Lung (tissue), 12 donors: Measurements from ENCODE around the gene SELL. TPM values are rescaled to one million over a fixed set of nuclear protein-coding genes. Genes with fewer than 3 reads are reported as not detected.

Experiments
- ATAC-seq: fragments of 200-7000 bp; cut with Tn5 transposase; one replicate; pipeline ENCODE4 v1.9.1; 2020; ENCODE audit warnings: moderate number of reproducible peaks; ENCODE audit not compliant: insufficient read depth, low FRiP score
- DNase-seq, 3 donors: peaks; one replicate each; pipeline ENCODE4 v3.0.0-alpha.2; 2013 to 2017
- H3K27ac ChIP-seq, 2 donors: one replicate each; pipeline ENCODE4 v1.5.1; 2013; ENCODE audit warnings: mild to moderate bottlenecking in 2 of 2, moderate library complexity in 2 of 2, control low read depth in 1 of 2, inconsistent platforms in 1 of 2, low read depth in 1 of 2, low read length in 1 of 2
- H3K27me3 ChIP-seq, 3 donors: one replicate each; pipeline ENCODE4 v1.5.1; 2013; ENCODE audit warnings: low read length in 2 of 3; ENCODE audit not compliant: control insufficient read depth in 3 of 3, insufficient read depth in 3 of 3
- H3K36me3 ChIP-seq, 4 donors: one replicate each; pipeline ENCODE4 v1.5.1; 2013; ENCODE audit warnings: low read length in 4 of 4, mild to moderate bottlenecking in 1 of 4, moderate library complexity in 1 of 4; ENCODE audit not compliant: control insufficient read depth in 4 of 4, insufficient read depth in 4 of 4
- H3K4me1 ChIP-seq, 5 donors: one replicate each; pipeline ENCODE4 v1.5.1; 2013; ENCODE audit warnings: low read length in 5 of 5, mild to moderate bottlenecking in 2 of 5, moderate library complexity in 1 of 5; ENCODE audit not compliant: control insufficient read depth in 5 of 5, insufficient read depth in 5 of 5
- H3K4me3 ChIP-seq: one replicate; pipeline ENCODE4 v1.5.1; 2013; ENCODE audit warnings: mild to moderate bottlenecking, control low read depth, moderate library complexity
- H3K9ac ChIP-seq, 2 donors: one replicate each; pipeline ENCODE4 v1.5.1; 2013; ENCODE audit warnings: low read length in 2 of 2, control low read depth in 1 of 2; ENCODE audit not compliant: insufficient read depth in 1 of 2
- H3K9me3 ChIP-seq, 4 donors: one replicate each; pipeline ENCODE4 v1.5.1; 2013; ENCODE audit warnings: low read length in 3 of 4, mild to moderate bottlenecking in 1 of 4, moderate library complexity in 1 of 4; ENCODE audit not compliant: control insufficient read depth in 4 of 4, insufficient read depth in 3 of 4
- CTCF ChIP-seq: IDR thresholded peaks from 2 replicates; pipeline ENCODE4 v1.5.1; 2012; ENCODE audit warnings: mild to moderate bottlenecking; ENCODE audit errors: control extremely low read depth, extremely low read depth
- WGBS, 2 donors: extraction: QIAGEN DNeasy Blood & Tissue Kit; methylation state at CpG; one replicate each; pipeline ENCODE4 v1.1.7; 2013; 5-methylcytosine and 5-hydroxymethylcytosine counted together
- polyA plus RNA-seq, 2 donors: library from polyadenylated mRNA; stranded (reverse); fragments of 200-250 nt; gene quantifications; one replicate each; pipeline ENCODE4 v1.2.1, GENCODE V29; 2013
- total RNA-seq, 2 donors: library from RNA; depleted of rRNA in 1 of 2; stranded (reverse); fragments of >200 nt in 1 of 2; gene quantifications; one replicate each; pipeline ENCODE4 v1.2.1, GENCODE V29; 2014 to 2021
- donor health status: control.
- donor health status: control.
- donor health status: Bipolar disorder and iron deficiency.
- donor health status: healthy.
- donor health status: DM: yes; HTN: yes; CAD: no.

Gene SELL
- total and polyA plus RNA-seq, 4 donors, result 3.6 to 143 (median 18.9) TPM

- no peak for TF ChIP-seq CTCF
- Histone ChIP-seq H3K9ac (no peak overlapping the region), H3K4me3 (no peak overlapping the region), H3K9me3 (no peaks in the 10 kb centered on the region), H3K27ac (no peak overlapping the region), H3K4me1 (peaks cover 0 to 7% (median 2%) of the 10 kb centered on the region in 5 donors), H3K36me3 (no peaks in the 10 kb centered on the region), H3K27me3 (no peaks in the 10 kb centered on the region)
- DNase-seq, result peak; percentile 15 to 70 (median 41)
- ATAC-seq, result peak; percentile 14
- WGBS, 2 donors, result 63 to 90% methylated on average over 6 of the region's 6 CpGs
These were observed 30.4 kb upstream of the SELL start for GRCh38 chr1:169741666-169742394.

GRCh38 chr1:169739980-169740379, 28.6 kb upstream of the SELL start:
- Histone ChIP-seq H3K27me3 (no peaks in the 10 kb centered on the region), H3K9ac (no peak overlapping the region), H3K4me1 (peaks cover 0 to 2% (median 0%) of the 10 kb centered on the region in 5 donors), H3K36me3 (no peaks in the 10 kb centered on the region), H3K9me3 (no peaks in the 10 kb centered on the region), H3K4me3 (no peak overlapping the region), H3K27ac (no peak overlapping the region)
- ATAC-seq (no peak), DNase-seq (peak in 2 of 3 donors; percentile 7 to 25)
- WGBS, 2 donors, result 47 to 65% methylated on average over 5 of the region's 5 CpGs
- TF ChIP-seq CTCF, result no peak

GRCh38 chr1:169733924-169734323, 22.5 kb upstream of the SELL start, which contains the start of gene SELE:
SELE (minus strand) TSS chr1:169734079; CDS start chr1:169733612, 467 bp downstream.
- no peak for DNase-seq
- no peaks in the 10 kb centered on the region for H3K27me3 ChIP-seq

More at GRCh38 chr1:169733924-169734323, 22.5 kb upstream of the SELL start, which contains the start of gene SELE:
- Histone ChIP-seq H3K4me1 (no peaks in the 10 kb centered on the region), H3K9me3 (peaks cover 0 to 2% (median 0%) of the 10 kb centered on the region in 4 donors), H3K9ac (no peak within 1 kb of the TSS), H3K27ac (no peak within 1 kb of the TSS), H3K36me3 (no peaks in the 10 kb centered on the region), H3K4me3 (no peak within 1 kb of the TSS)
- ATAC-seq, result no peak
- 74 to 83% methylated on average over 7 of the region's 7 CpGs for WGBS, 2 donors
- no peak for TF ChIP-seq CTCF
